Gastrocnemius medialis (tissue), 4 donors: Measurements from ENCODE around the gene GABARAP. TPM values are rescaled to one million over a fixed set of nuclear protein-coding genes. Genes with fewer than 3 reads are reported as not detected.

Experiments
- ATAC-seq, 2 donors: fragments of 150-250 bp; one replicate each; pipeline ENCODE4 v1.9.1; 2016
- DNase-seq, 2 donors: peaks; one replicate each; pipeline ENCODE4 v3.0.0-alpha.2; 2019
- H3K27ac ChIP-seq, 4 donors: fragments of 200-600 bp; sonication (generic); 1 replicate in 1 of 4; 2 replicates in 3 of 4; pipeline ENCODE4 v1.5.1; 2016 to 2018; ENCODE audit warnings: mild to moderate bottlenecking in 2 of 4, moderate library complexity in 1 of 4
- H3K27me3 ChIP-seq, 3 donors: fragments of 200-600 bp; sonication (generic) in 2 of 3; 1 replicate in 1 of 3; 2 replicates in 2 of 3; pipeline versions ENCODE4 v1.5.1 to v1.6.0; 2016 to 2019; ENCODE audit warnings: mild to moderate bottlenecking in 1 of 3, moderate library complexity in 1 of 3
- H3K36me3 ChIP-seq, 2 donors: fragments of 200-600 bp; sonication (generic) in 1 of 2; one replicate each; pipeline ENCODE4 v1.5.1; 2017 to 2018
- H3K4me1 ChIP-seq, 2 donors: fragments of 200-600 bp; sonication (generic) in 1 of 2; one replicate each; pipeline ENCODE4 v1.5.1; 2016 to 2017; ENCODE audit warnings: mild to moderate bottlenecking in 2 of 2
- H3K4me3 ChIP-seq, 4 donors: fragments of 200-600 bp; sonication (generic) in 3 of 4; 1 replicate in 1 of 4; 2 replicates in 3 of 4; pipeline ENCODE4 v1.5.1; 2016 to 2019; ENCODE audit warnings: mild to moderate bottlenecking in 2 of 4
- H3K9me3 ChIP-seq, 3 donors: fragments of 200-600 bp; sonication (generic) in 2 of 3; 1 replicate in 1 of 3; 2 replicates in 2 of 3; pipeline ENCODE4 v1.5.1; 2016 to 2019
- CTCF ChIP-seq, 5 experiments: fragments of 450-650 bp in 3 of 5; fragments of 200-600 bp in 2 of 5; sonication (generic) in 2 of 5; IDR thresholded peaks in 4 of 5; conservative IDR thresholded peaks in 1 of 5; 1 replicate in 4 of 5; 2 replicates in 1 of 5; pipeline ENCODE4 v1.5.1; 2016 to 2019; ENCODE audit warnings: antibody characterized with exemption in 5 of 5, mild to moderate bottlenecking in 3 of 5, moderate library complexity in 3 of 5
- POLR2A ChIP-seq, 2 donors: fragments of 450-650 bp; IDR thresholded peaks; one replicate each; pipeline ENCODE4 v1.6.1; 2017; ENCODE audit warnings: antibody characterized with exemption in 2 of 2, mild to moderate bottlenecking in 2 of 2, moderate library complexity in 2 of 2
- in situ Hi-C, 4 donors: fragments of 200-750 bp; cut with MboI; loops; one replicate each; pipeline versions ENCODE4 v1.15.0 to v1.8.0; 2017; ENCODE audit warnings: low sequenced_read_pairs in 4 of 4
- intact Hi-C: fragments of 100-400 bp; cut with DNase I; formaldehyde crosslinking; loops from one replicate; pipeline ENCODE4 v1.15.1; 2023; ENCODE audit warnings: low total_unique reads
- total RNA-seq, 4 donors: library from RNA; depleted of rRNA; stranded (reverse); fragments of >200 nt; gene quantifications; one replicate each; pipeline versions ENCODE4 v1.1.0 to v1.2.3, GENCODE V29; 2016

GABARAP gene
- total RNA-seq, 4 donors from 2014 or later: 207 to 626 (median 258) TPM

GRCh38 chr17:7258731-7259554, 16.7 kb upstream of the GABARAP start:
- Histone ChIP-seq H3K27ac (no peak overlapping the region), H3K36me3 (peaks cover 0 to 58% of the 10 kb centered on the region in 2 donors), H3K4me1 (peaks cover 5 to 9% of the 10 kb centered on the region in 2 donors), H3K27me3 (peaks cover 33 to 35% (median 34%) of the 10 kb centered on the region in 3 donors), H3K4me3 (no peak overlapping the region), H3K9me3 (no peaks in the 10 kb centered on the region)
- TF ChIP-seq CTCF (IDR thresholded peaks at IDR 0.05 in 4 of 5, conservative IDR thresholded peaks at IDR 0.05 in 1 of 5) (no peak), POLR2A (IDR thresholded peaks at IDR 0.05) (no peak)
- ATAC-seq (no peak), DNase-seq (no peak)
- intact Hi-C loops (no loop called here), in situ Hi-C loops (loop anchor here in 1 of 4 donors (10.0 kb wide), 1 partner anchor 46 kb away; the partner anchor contains the start of gene EIF5A)

- H3K27ac ChIP-seq: no peak overlapping the region
- TF ChIP-seq POLR2A (IDR thresholded peaks at IDR 0.05) (no peak), CTCF (IDR thresholded peaks at IDR 0.05 in 4 of 5, conservative IDR thresholded peaks at IDR 0.05 in 1 of 5) (no peak)
- no peak overlapping the region for H3K4me3 ChIP-seq
- H3K27me3 ChIP-seq: peaks cover 14 to 15% (median 14%) of the 10 kb centered on the region in 3 donors
- intact Hi-C loops: no loop called here
- H3K9me3 ChIP-seq: no peaks in the 10 kb centered on the region
- peaks cover 0 to 58% of the 10 kb centered on the region in 2 donors for H3K36me3 ChIP-seq
- ATAC-seq (no peak), DNase-seq (no peak)
- in situ Hi-C loops: loop anchor here in 1 of 4 donors (10.0 kb wide), 1 partner anchor 48 kb away; the partner anchor contains the start of gene EIF5A
- H3K4me1 ChIP-seq: peaks cover 14 to 19% of the 10 kb centered on the region in 2 donors
Observed at GRCh38 chr17:7256766-7257456, 14.7 kb upstream of the GABARAP start.

GRCh38 chr17:7254511-7254910, 12.3 kb upstream of the GABARAP start:
- no peak overlapping the region for H3K27ac ChIP-seq
- intact Hi-C loops: loop anchor here (5.0 kb wide), 2 partner anchors 318 to 433 kb away; partner anchors contain the start of genes TP53 and WRAP53

More at GRCh38 chr17:7254511-7254910, 12.3 kb upstream of the GABARAP start:
- no peaks in the 10 kb centered on the region for H3K9me3 ChIP-seq
- TF ChIP-seq CTCF (IDR thresholded peaks at IDR 0.05 in 4 of 5, conservative IDR thresholded peaks at IDR 0.05 in 1 of 5): no peak
- no peak for TF ChIP-seq POLR2A (IDR thresholded peaks at IDR 0.05)
- H3K4me3 ChIP-seq: no peak overlapping the region
- H3K27me3 ChIP-seq: no peaks in the 10 kb centered on the region
- ATAC-seq (no peak), DNase-seq (no peak)
- in situ Hi-C loops: loop anchor here in 1 of 4 donors (10.0 kb wide), 1 partner anchor 50 kb away; the partner anchor contains the start of gene EIF5A
- H3K4me1 ChIP-seq: peaks cover 19 to 24% of the 10 kb centered on the region in 2 donors
- H3K36me3 ChIP-seq: peaks cover 0 to 51% of the 10 kb centered on the region in 2 donors
